Small intestine (tissue), 7 donors: Measurements from ENCODE around the gene RHBDL1. TPM values are rescaled to one million over a fixed set of nuclear protein-coding genes. Genes with fewer than 3 reads are reported as not detected.
"Not testable (repeated sequence)": the region's sequence is repeated elsewhere in the genome, so short reads cannot be mapped to it uniquely, and the experiment has no call there.

Experiments
- DNase-seq, 2 donors: peaks; one replicate each; pipeline versions ENCODE4 v3.0.0 to v3.0.0-alpha.2; 2013
- FAIRE-seq: peaks from 2 replicates; lab custom pipeline; 2012; peaks lifted over from hg19 to GRCh38; lab: Jason Lieb, UNC
- H3K27ac ChIP-seq, 3 donors: one replicate each; pipeline ENCODE4 v1.5.1; 2013; ENCODE audit warnings: low read length in 2 of 3, mild to moderate bottlenecking in 2 of 3, control low read depth in 1 of 3, inconsistent platforms in 1 of 3, low read depth in 1 of 3, moderate library complexity in 1 of 3
- H3K27me3 ChIP-seq, 3 donors: one replicate each; pipeline ENCODE4 v1.6.1; 2013; ENCODE audit warnings: low read length in 3 of 3, inconsistent platforms in 1 of 3; ENCODE audit not compliant: control insufficient read depth in 3 of 3, insufficient read depth in 3 of 3
- H3K36me3 ChIP-seq, 3 donors: one replicate each; pipeline ENCODE4 v1.6.1; 2013; ENCODE audit warnings: low read length in 3 of 3, inconsistent platforms in 1 of 3, low read depth in 1 of 3, mild to moderate bottlenecking in 1 of 3, moderate library complexity in 1 of 3; ENCODE audit not compliant: control insufficient read depth in 3 of 3, insufficient read depth in 2 of 3
- H3K4me1 ChIP-seq, 3 donors: one replicate each; pipeline ENCODE4 v1.6.1; 2013; ENCODE audit warnings: low read length in 2 of 3, inconsistent platforms in 1 of 3, low read depth in 1 of 3, mild to moderate bottlenecking in 1 of 3, moderate library complexity in 1 of 3; ENCODE audit not compliant: control insufficient read depth in 3 of 3, insufficient read depth in 2 of 3
- H3K4me3 ChIP-seq, 3 donors: one replicate each; pipeline ENCODE4 v1.5.1; 2013; ENCODE audit warnings: low read length in 3 of 3, control low read depth in 1 of 3, inconsistent platforms in 1 of 3, low read depth in 1 of 3, mild to moderate bottlenecking in 1 of 3, moderate library complexity in 1 of 3
- H3K9me3 ChIP-seq, 2 donors: one replicate each; pipeline ENCODE4 v1.6.1; 2013; ENCODE audit warnings: low read depth in 1 of 2, low read length in 1 of 2; ENCODE audit not compliant: control insufficient read depth in 2 of 2, insufficient read depth in 1 of 2
- WGBS, 3 donors: extraction: QIAGEN DNeasy Blood & Tissue Kit; methylation state at CpG; one replicate each; pipeline ENCODE4 v1.1.7; 2013; 5-methylcytosine and 5-hydroxymethylcytosine counted together
- polyA plus RNA-seq, 4 donors: library from polyadenylated mRNA; stranded (reverse) in 3 of 4; unstranded in 1 of 4; fragments of 200-250 nt in 3 of 4; fragments of 120-200 nt in 1 of 4; gene quantifications; one replicate each; pipeline versions ENCODE4 v1.2.1 to v1.2.3, GENCODE V29; 2013
- donor health status: healthy with polysubstance abuse.
- donor health status: control.
- donor health status: control.
- donor health status: Bipolar disorder and iron deficiency.
- donor health status: healthy.

RHBDL1 gene
- polyA plus RNA-seq, 4 donors: 2.7 to 6.2 (median 4.7) TPM

DNA sequence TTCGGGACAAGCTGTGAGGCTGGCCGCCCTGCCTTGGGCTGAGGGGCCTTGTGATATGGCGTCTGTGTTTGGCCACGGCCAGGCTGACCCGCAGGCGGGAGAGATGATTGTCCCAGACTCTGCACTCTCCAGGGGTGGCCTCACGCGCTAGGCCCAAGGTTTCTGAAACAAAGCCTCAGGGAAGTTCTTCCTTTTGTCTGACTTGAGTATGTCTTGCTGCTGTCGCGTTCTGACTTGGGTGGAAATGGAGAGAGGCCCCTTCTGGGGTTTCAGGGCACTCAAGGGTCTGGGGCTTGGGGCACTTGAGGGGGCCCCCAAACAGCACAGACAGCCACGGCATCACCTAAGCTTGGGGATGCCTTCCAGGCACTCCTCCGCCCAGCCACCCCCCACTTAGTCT is 35.6 kb downstream of the RHBDL1 start:
- H3K4me3 ChIP-seq: no peak overlapping the region
- H3K27me3 ChIP-seq: peaks cover 14 to 69% (median 38%) of the 10 kb centered on the region in 3 donors
- WGBS, 3 donors: 65 to 75% (median 70%) methylated on average over 12 of the region's 12 CpGs
- FAIRE-seq: no peak
- no peaks in the 10 kb centered on the region for H3K36me3 ChIP-seq
- peak overlapping the region in 1 of 3 donors; percentile 67 for H3K27ac ChIP-seq
- peaks cover 0 to 17% (median 3%) of the 10 kb centered on the region in 3 donors for H3K4me1 ChIP-seq
- H3K9me3 ChIP-seq: no peaks in the 10 kb centered on the region
- DNase-seq: no peak

GRCh38 chr16:711548-712320 is 36.3 kb downstream of the RHBDL1 start:
- no peaks in the 10 kb centered on the region for H3K36me3 ChIP-seq
- DNase-seq (peak; percentile 61 to 78), FAIRE-seq (no peak)
- peaks cover 0 to 21% (median 3%) of the 10 kb centered on the region in 3 donors for H3K4me1 ChIP-seq
- WGBS, 3 donors: 6 to 12% (median 11%) methylated on average over 24 to 25 of the region's 25 CpGs
- no peaks in the 10 kb centered on the region for H3K9me3 ChIP-seq
- no peak overlapping the region for H3K27ac ChIP-seq
- H3K27me3 ChIP-seq: peaks cover 11 to 69% (median 32%) of the 10 kb centered on the region in 3 donors
- no peak overlapping the region for H3K4me3 ChIP-seq

DNA sequence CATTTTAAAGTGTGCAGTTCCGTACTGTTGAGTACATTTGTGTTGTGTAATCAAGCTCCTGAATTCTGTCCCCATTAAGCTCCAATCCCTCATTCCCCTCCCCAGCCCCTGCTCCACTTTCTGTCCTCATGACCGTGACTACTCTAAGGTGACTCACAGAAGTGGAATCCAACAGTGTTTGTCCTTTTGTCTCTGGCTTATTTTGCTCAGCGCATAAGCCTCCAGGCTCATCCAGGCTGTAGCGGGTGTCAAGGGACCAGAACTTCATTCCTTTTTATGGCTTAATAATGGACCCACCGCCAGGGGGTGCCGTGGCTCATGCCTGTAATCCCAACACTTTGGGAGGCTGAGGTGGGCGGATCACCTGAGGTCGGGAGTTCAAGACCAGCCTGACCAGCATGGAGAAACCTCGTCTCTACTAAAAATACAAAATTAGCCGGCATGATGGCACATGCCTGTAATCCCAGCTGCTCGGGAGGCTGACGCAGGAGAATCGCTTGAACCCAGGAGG is 37.3 kb downstream of the RHBDL1 start:
- FAIRE-seq, H3K27ac ChIP-seq, H3K9me3 ChIP-seq, H3K36me3 ChIP-seq, DNase-seq, H3K4me3 ChIP-seq: not testable (repeated sequence)
- peaks cover 0 to 21% (median 3%) of the 10 kb centered on the region in 3 donors for H3K4me1 ChIP-seq
- peaks cover 5 to 66% (median 24%) of the 10 kb centered on the region in 3 donors for H3K27me3 ChIP-seq
- 28 to 53% (median 35%) methylated on average over 12 to 13 of the region's 13 CpGs for WGBS, 3 donors

DNA sequence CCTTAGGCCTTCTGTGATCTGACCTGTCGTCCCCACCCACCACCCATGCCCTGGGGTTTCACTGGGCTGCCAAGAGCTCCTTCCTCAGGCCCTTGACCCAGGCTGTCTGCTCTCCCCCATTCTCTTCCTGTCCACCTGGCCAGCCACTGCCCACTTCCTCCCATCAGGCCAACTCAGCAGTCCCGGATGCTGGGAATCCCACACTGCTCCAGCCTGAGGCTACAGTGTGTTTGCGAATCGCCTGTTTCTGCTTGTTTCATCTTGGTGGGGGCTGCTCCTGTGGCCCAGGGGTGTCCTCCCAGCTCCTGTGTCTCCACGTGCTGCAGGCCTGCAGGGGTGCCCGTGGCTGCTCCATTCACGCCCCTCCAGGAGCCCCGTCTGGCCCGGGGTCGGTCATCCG is 38.6 kb downstream of the RHBDL1 start:
- Histone ChIP-seq H3K4me3 (no peak overlapping the region), H3K4me1 (peaks cover 3 to 30% (median 3%) of the 10 kb centered on the region in 3 donors)

GRCh38 chr16:714558-715476 is 39.3 kb downstream of the RHBDL1 start, which contains the start of gene METRN:
METRN (plus strand) TSS chr16:715118; CDS start chr16:715290, 172 bp downstream.
- WGBS, 3 donors: 5 to 9% (median 7%) methylated on average over 53 to 108 of the region's 108 CpGs
- no peak for FAIRE-seq
- H3K27ac ChIP-seq: no peak within 1 kb of the TSS

More for the DNA sequence above, 38.6 kb downstream of the RHBDL1 start:
- DNase-seq (no peak), FAIRE-seq (no peak)
- 61 to 69% (median 63%) methylated on average over 10 to 11 of the region's 11 CpGs for WGBS, 3 donors
- no peaks in the 10 kb centered on the region for H3K9me3 ChIP-seq
- H3K36me3 ChIP-seq: no peaks in the 10 kb centered on the region
- no peak overlapping the region for H3K27ac ChIP-seq
- peaks cover 5 to 53% (median 15%) of the 10 kb centered on the region in 3 donors for H3K27me3 ChIP-seq

GRCh38 chr16:715477-716199 is 40.2 kb downstream of the RHBDL1 start:
- H3K27ac ChIP-seq: no peak overlapping the region
- no peak for DNase-seq
- WGBS, 3 donors: 1 to 3% (median 2%) methylated on average over 31 to 74 of the region's 74 CpGs

More at GRCh38 chr16:714558-715476, 39.3 kb downstream of the RHBDL1 start, which contains the start of gene METRN:
- Histone ChIP-seq H3K36me3 (no peaks in the 10 kb centered on the region), H3K9me3 (no peaks in the 10 kb centered on the region), H3K4me1 (peaks cover 4 to 36% (median 6%) of the 10 kb centered on the region in 3 donors), H3K4me3 (peak within 1 kb of the TSS; percentile 13 to 61 (median 51)), H3K27me3 (peaks cover 4 to 45% (median 10%) of the 10 kb centered on the region in 3 donors)
- peak; percentile 81 to 93 for DNase-seq

GRCh38 chr16:716200-716568 is 40.7 kb downstream of the RHBDL1 start:
- WGBS, 3 donors: 10 to 21% (median 19%) methylated on average over 8 to 12 of the region's 12 CpGs

More at GRCh38 chr16:715477-716199, 40.2 kb downstream of the RHBDL1 start:
- peaks cover 2 to 37% (median 3%) of the 10 kb centered on the region in 3 donors for H3K27me3 ChIP-seq
- no peaks in the 10 kb centered on the region for H3K36me3 ChIP-seq
- no peaks in the 10 kb centered on the region for H3K9me3 ChIP-seq
- peak overlapping the region; percentile 13 to 61 (median 51) for H3K4me3 ChIP-seq
- FAIRE-seq: no peak
- peaks cover 9 to 43% (median 12%) of the 10 kb centered on the region in 3 donors for H3K4me1 ChIP-seq

More at GRCh38 chr16:716200-716568, 40.7 kb downstream of the RHBDL1 start:
- peaks cover 0 to 32% (median 3%) of the 10 kb centered on the region in 3 donors for H3K27me3 ChIP-seq
- H3K36me3 ChIP-seq: no peaks in the 10 kb centered on the region
- H3K4me1 ChIP-seq: peaks cover 9 to 39% (median 12%) of the 10 kb centered on the region in 3 donors
- peak overlapping the region in 1 of 3 donors; percentile 13 for H3K4me3 ChIP-seq
- no peaks in the 10 kb centered on the region for H3K9me3 ChIP-seq
- no peak overlapping the region for H3K27ac ChIP-seq
- DNase-seq (no peak), FAIRE-seq (no peak)
